22Rv1 (cell line): ENCODE measurements around the gene NUDT9.

Source experiments
- ZFX ChIP-seq: fragments of 450-650 bp; IDR thresholded peaks from 2 replicates; pipeline ENCODE4 v1.6.1; 2017; ENCODE audit warnings: antibody characterized with exemption, borderline replicate concordance
- TF ChIP-seq, protein P1 (sequence below): fragments of 450-650 bp; IDR thresholded peaks from 2 replicates; pipeline ENCODE4 v1.5.1; 2017; ENCODE audit warnings: mild to moderate bottlenecking

DNA sequence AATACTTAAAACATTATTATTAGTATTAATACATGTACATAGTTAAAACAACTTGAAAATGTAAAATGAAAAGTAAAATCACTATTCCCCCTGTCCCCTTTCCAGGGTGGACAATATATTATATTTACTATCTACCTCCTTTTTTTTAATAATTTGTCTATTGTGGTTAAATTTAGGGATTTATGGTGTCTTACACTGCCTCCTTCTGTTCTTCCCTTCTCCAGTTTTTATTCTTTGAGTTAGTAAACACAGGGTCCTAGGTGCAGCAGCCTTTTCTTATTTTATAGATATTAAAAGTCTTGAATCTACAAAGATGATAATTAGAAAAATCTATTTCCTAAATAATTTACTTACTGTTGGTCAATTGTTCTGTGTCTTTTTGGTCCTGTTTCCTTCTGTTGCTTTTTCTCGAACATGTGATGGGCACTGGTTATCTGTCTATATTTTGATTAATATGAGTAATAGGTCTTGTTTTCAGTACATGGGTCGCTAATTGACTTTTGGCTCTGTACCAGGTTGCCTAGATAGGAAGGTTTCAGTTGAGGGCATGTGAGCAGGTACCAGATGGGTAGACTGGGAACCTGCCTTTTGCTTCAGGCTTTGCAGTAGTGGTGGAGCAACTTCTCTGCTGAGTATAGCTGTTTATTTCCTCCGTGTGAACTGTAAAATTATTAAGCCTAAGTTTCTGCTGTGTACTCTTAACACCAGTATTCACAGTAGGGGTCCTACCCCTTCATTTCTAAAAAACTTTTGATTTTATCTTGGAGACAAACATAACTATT, 1.1 kb downstream of the NUDT9 start:
- TF ChIP-seq, protein P1, sequence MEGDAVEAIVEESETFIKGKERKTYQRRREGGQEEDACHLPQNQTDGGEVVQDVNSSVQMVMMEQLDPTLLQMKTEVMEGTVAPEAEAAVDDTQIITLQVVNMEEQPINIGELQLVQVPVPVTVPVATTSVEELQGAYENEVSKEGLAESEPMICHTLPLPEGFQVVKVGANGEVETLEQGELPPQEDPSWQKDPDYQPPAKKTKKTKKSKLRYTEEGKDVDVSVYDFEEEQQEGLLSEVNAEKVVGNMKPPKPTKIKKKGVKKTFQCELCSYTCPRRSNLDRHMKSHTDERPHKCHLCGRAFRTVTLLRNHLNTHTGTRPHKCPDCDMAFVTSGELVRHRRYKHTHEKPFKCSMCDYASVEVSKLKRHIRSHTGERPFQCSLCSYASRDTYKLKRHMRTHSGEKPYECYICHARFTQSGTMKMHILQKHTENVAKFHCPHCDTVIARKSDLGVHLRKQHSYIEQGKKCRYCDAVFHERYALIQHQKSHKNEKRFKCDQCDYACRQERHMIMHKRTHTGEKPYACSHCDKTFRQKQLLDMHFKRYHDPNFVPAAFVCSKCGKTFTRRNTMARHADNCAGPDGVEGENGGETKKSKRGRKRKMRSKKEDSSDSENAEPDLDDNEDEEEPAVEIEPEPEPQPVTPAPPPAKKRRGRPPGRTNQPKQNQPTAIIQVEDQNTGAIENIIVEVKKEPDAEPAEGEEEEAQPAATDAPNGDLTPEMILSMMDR, result no peak
- TF ChIP-seq ZFX, result no peak
